Activated T-helper 1 cell treated with anti-CD3 and anti-CD28 coated beads, Interleukin-12 subunit alpha, Interleukin-12 subunit beta, Interleukin-2, Interleukin-4 antibody, amounts not matched to agents 30 ng/mL and 10 ng/mL and 1 ng/mL, durations not matched to agents 14 hours and 24 hours and 36 hours (primary cell): Measurements from ENCODE around the gene TPP2. TPM values are rescaled to one million over a fixed set of nuclear protein-coding genes. Genes with fewer than 3 reads are reported as not detected.

Experiments
- DNase-seq: peaks from one replicate; pipeline ENCODE4 v3.0.0; 2021; ENCODE audit warnings: low spot score
- H3K27ac Mint-ChIP-seq: one replicate; pipeline ENCODE4 v1.8.0; 2021; ENCODE audit warnings: mild to moderate bottlenecking, mixed read lengths
- H3K27me3 Mint-ChIP-seq: one replicate; pipeline ENCODE4 v1.8.0; 2022; ENCODE audit warnings: mild to moderate bottlenecking, moderate library complexity, mixed read lengths; ENCODE audit not compliant: insufficient read depth
- H3K36me3 Mint-ChIP-seq: one replicate; pipeline ENCODE4 v1.8.0; 2021; ENCODE audit warnings: low read depth, mixed read lengths
- H3K4me1 Mint-ChIP-seq: one replicate; pipeline ENCODE4 v1.8.0; 2021; ENCODE audit warnings: low read depth, mixed read lengths
- H3K4me3 Mint-ChIP-seq: one replicate; pipeline ENCODE4 v1.8.0; 2021; ENCODE audit warnings: mild to moderate bottlenecking, moderate library complexity, mixed read lengths
- H3K9me3 Mint-ChIP-seq: one replicate; pipeline ENCODE4 v1.8.0; 2021; ENCODE audit warnings: mixed read lengths
- intact Hi-C: fragments of 100-400 bp; cut with micrococcal nuclease; formaldehyde crosslinking; loops from one replicate; pipeline ENCODE4 v1.15.1; 2024
- total RNA-seq: library from RNA; stranded (reverse); gene quantifications from 2 replicates; pipeline ENCODE4 v1.2.3, GENCODE V29; 2022

Gene TPP2
- total RNA-seq, 1 donor from 2014 or later: 77.0 TPM

- DNase-seq: no peak
- no peaks in the 10 kb centered on the region for H3K9me3 Mint-ChIP-seq
- intact Hi-C loops: no loop called here
- peaks cover 15% of the 10 kb centered on the region for H3K27me3 Mint-ChIP-seq
- no peak overlapping the region for H3K4me3 Mint-ChIP-seq
- H3K36me3 Mint-ChIP-seq: no peaks in the 10 kb centered on the region
- H3K27ac Mint-ChIP-seq: no peak overlapping the region
- no peaks in the 10 kb centered on the region for H3K4me1 Mint-ChIP-seq
Measured at GRCh38 chr13:102693250-102693649, 96.5 kb downstream of the TPP2 start.

- no peak for DNase-seq
- H3K4me1 Mint-ChIP-seq: no peaks in the 10 kb centered on the region
- no peak overlapping the region for H3K27ac Mint-ChIP-seq
- H3K36me3 Mint-ChIP-seq: no peaks in the 10 kb centered on the region
- no peak overlapping the region for H3K4me3 Mint-ChIP-seq
- peaks cover 12% of the 10 kb centered on the region for H3K27me3 Mint-ChIP-seq
- H3K9me3 Mint-ChIP-seq: no peaks in the 10 kb centered on the region
- intact Hi-C loops: no loop called here
Measured at GRCh38 chr13:102693776-102694175, 97.0 kb downstream of the TPP2 start.

GRCh38 chr13:102694937-102695336 lies 98.2 kb downstream of the TPP2 start, which contains the start of gene METTL21C:
Gene METTL21C, minus strand, starts transcription at chr13:102695044. Its CDS starts 546 bp downstream, at chr13:102694498.
- Mint-ChIP-seq H3K27ac (no peak within 1 kb of the TSS), H3K27me3 (peaks cover 12% of the 10 kb centered on the region), H3K4me3 (no peak within 1 kb of the TSS), H3K9me3 (no peaks in the 10 kb centered on the region), H3K4me1 (no peaks in the 10 kb centered on the region), H3K36me3 (no peaks in the 10 kb centered on the region)
- intact Hi-C loops: no loop called here
- DNase-seq: no peak

- H3K4me3 Mint-ChIP-seq: no peak overlapping the region
- no peaks in the 10 kb centered on the region for H3K9me3 Mint-ChIP-seq
- peaks cover 12% of the 10 kb centered on the region for H3K27me3 Mint-ChIP-seq
- H3K36me3 Mint-ChIP-seq: no peaks in the 10 kb centered on the region
- H3K4me1 Mint-ChIP-seq: no peaks in the 10 kb centered on the region
- no peak overlapping the region for H3K27ac Mint-ChIP-seq
- intact Hi-C loops: no loop called here
- no peak for DNase-seq
Measured at GRCh38 chr13:102696465-102696864, 99.7 kb downstream of the TPP2 start.

GRCh38 chr13:102697264-102697663 lies 100.5 kb downstream of the TPP2 start:
- Mint-ChIP-seq H3K36me3 (no peaks in the 10 kb centered on the region), H3K27ac (no peak overlapping the region), H3K27me3 (peaks cover 12% of the 10 kb centered on the region), H3K9me3 (no peaks in the 10 kb centered on the region), H3K4me1 (no peaks in the 10 kb centered on the region), H3K4me3 (no peak overlapping the region)
- intact Hi-C loops: no loop called here
- DNase-seq: no peak

- H3K27me3 Mint-ChIP-seq: peaks cover 5% of the 10 kb centered on the region
- intact Hi-C loops: no loop called here
- H3K27ac Mint-ChIP-seq: no peak overlapping the region
- no peak overlapping the region for H3K4me3 Mint-ChIP-seq
- no peak for DNase-seq
- H3K9me3 Mint-ChIP-seq: no peaks in the 10 kb centered on the region
- H3K36me3 Mint-ChIP-seq: no peaks in the 10 kb centered on the region
- H3K4me1 Mint-ChIP-seq: no peaks in the 10 kb centered on the region
Measured at GRCh38 chr13:102697929-102698648, 101.3 kb downstream of the TPP2 start.

- peaks cover 4% of the 10 kb centered on the region for H3K27me3 Mint-ChIP-seq
- no peak for DNase-seq
- H3K4me3 Mint-ChIP-seq: no peak overlapping the region
- H3K9me3 Mint-ChIP-seq: no peaks in the 10 kb centered on the region
- no peak overlapping the region for H3K27ac Mint-ChIP-seq
- H3K36me3 Mint-ChIP-seq: no peaks in the 10 kb centered on the region
- intact Hi-C loops: no loop called here
- no peaks in the 10 kb centered on the region for H3K4me1 Mint-ChIP-seq
Measured at GRCh38 chr13:102698649-102698980, 101.8 kb downstream of the TPP2 start.

- DNase-seq: no peak
- Mint-ChIP-seq H3K27ac (no peak overlapping the region), H3K36me3 (no peaks in the 10 kb centered on the region), H3K27me3 (peaks cover 10% of the 10 kb centered on the region), H3K4me1 (no peaks in the 10 kb centered on the region), H3K9me3 (no peaks in the 10 kb centered on the region), H3K4me3 (no peak overlapping the region)
- intact Hi-C loops: no loop called here
Measured at GRCh38 chr13:102699504-102699903, 102.7 kb downstream of the TPP2 start.

- no peak for DNase-seq
- Mint-ChIP-seq H3K36me3 (no peaks in the 10 kb centered on the region), H3K27ac (no peak overlapping the region), H3K4me1 (no peaks in the 10 kb centered on the region), H3K4me3 (no peak overlapping the region), H3K27me3 (peaks cover 18% of the 10 kb centered on the region), H3K9me3 (no peaks in the 10 kb centered on the region)
- intact Hi-C loops: no loop called here
Measured at GRCh38 chr13:102700088-102701031, 103.6 kb downstream of the TPP2 start.

- H3K9me3 Mint-ChIP-seq: no peaks in the 10 kb centered on the region
- intact Hi-C loops: no loop called here
- no peak for DNase-seq
- H3K4me1 Mint-ChIP-seq: no peaks in the 10 kb centered on the region
- H3K27ac Mint-ChIP-seq: no peak overlapping the region
- H3K36me3 Mint-ChIP-seq: no peaks in the 10 kb centered on the region
- peaks cover 20% of the 10 kb centered on the region for H3K27me3 Mint-ChIP-seq
- no peak overlapping the region for H3K4me3 Mint-ChIP-seq
Measured at GRCh38 chr13:102701331-102701730, 104.5 kb downstream of the TPP2 start.

GRCh38 chr13:102702965-102703725 lies 106.4 kb downstream of the TPP2 start:
- intact Hi-C loops: no loop called here
- Mint-ChIP-seq H3K27ac (no peak overlapping the region), H3K4me1 (no peaks in the 10 kb centered on the region)

GRCh38 chr13:102703726-102704035 lies 106.9 kb downstream of the TPP2 start:
- Mint-ChIP-seq H3K27me3 (peaks cover 34% of the 10 kb centered on the region), H3K27ac (no peak overlapping the region), H3K4me3 (no peak overlapping the region), H3K4me1 (no peaks in the 10 kb centered on the region), H3K9me3 (no peaks in the 10 kb centered on the region), H3K36me3 (no peaks in the 10 kb centered on the region)
- DNase-seq: no peak
- intact Hi-C loops: no loop called here

More at GRCh38 chr13:102702965-102703725, 106.4 kb downstream of the TPP2 start:
- Mint-ChIP-seq H3K9me3 (no peaks in the 10 kb centered on the region), H3K4me3 (no peak overlapping the region), H3K36me3 (no peaks in the 10 kb centered on the region), H3K27me3 (peaks cover 31% of the 10 kb centered on the region)
- DNase-seq: no peak
